Sigmoid colon (tissue), 4 donors: ENCODE measurements around the gene SIX2.

Source experiments
- CTCF ChIP-seq, 4 experiments: fragments of 450-650 bp in 3 of 4; fragments of 200-600 bp in 1 of 4; IDR thresholded peaks; one replicate each; pipeline ENCODE4 v1.5.1; 2016 to 2019; ENCODE audit warnings: antibody characterized with exemption in 4 of 4, mild to moderate bottlenecking in 3 of 4, moderate library complexity in 2 of 4
- POLR2AphosphoS5 ChIP-seq, 4 donors: sonication (generic); formaldehyde crosslinking; IDR thresholded peaks; one replicate each; pipeline ENCODE4 v1.6.1; 2017; ENCODE audit warnings: antibody characterized with exemption in 4 of 4

- TF ChIP-seq CTCF (IDR thresholded peaks at IDR 0.05) (no peak), POLR2AphosphoS5 (IDR thresholded peaks at IDR 0.05) (no peak)
Measured at GRCh38 chr2:45005261-45006002, 3.8 kb downstream of the SIX2 start.
